Ovary (tissue), 9 donors: Measurements from ENCODE around the gene DNAJB1. TPM values are rescaled to one million over a fixed set of nuclear protein-coding genes. Genes with fewer than 3 reads are reported as not detected.

Source experiments
- DNase-seq, 5 donors: peaks; one replicate each; pipeline ENCODE4 v3.0.0-alpha.2; 2019 to 2020
- H3K27ac ChIP-seq, 2 donors: fragments of 200-600 bp; one replicate each; pipeline versions ENCODE4 v1.5.1 to v1.8.0; 2019 to 2022
- H3K27me3 ChIP-seq: fragments of 200-600 bp; one replicate; pipeline ENCODE4 v1.8.0; 2022
- H3K36me3 ChIP-seq: fragments of 200-600 bp; sonication (generic); one replicate; pipeline ENCODE4 v1.5.1; 2019
- H3K4me1 ChIP-seq: one replicate; pipeline ENCODE4 v1.8.1; 2013; ENCODE audit warnings: mild to moderate bottlenecking, moderate library complexity; ENCODE audit not compliant: insufficient read depth
- H3K4me3 ChIP-seq: fragments of 200-600 bp; sonication (generic); one replicate; pipeline ENCODE4 v1.5.1; 2017
- H3K9me3 ChIP-seq, 2 donors: fragments of 200-600 bp in 1 of 2; sonication (generic) in 1 of 2; one replicate each; pipeline versions ENCODE4 v1.5.1 to v1.8.1; 2013 to 2019; ENCODE audit warnings: mild to moderate bottlenecking in 1 of 2, moderate library complexity in 1 of 2
- EP300 ChIP-seq: sonication (generic); formaldehyde crosslinking; IDR thresholded peaks from one replicate; pipeline ENCODE4 v1.6.1; 2017; ENCODE audit warnings: antibody characterized with exemption
- POLR2A ChIP-seq: fragments of 450-650 bp; IDR thresholded peaks from one replicate; pipeline ENCODE4 v1.6.1; 2017; ENCODE audit warnings: antibody characterized with exemption, mild to moderate bottlenecking, moderate library complexity
- WGBS, 3 donors: extraction: QIAGEN DNeasy Blood & Tissue Kit in 1 of 3; methylation state at CpG; one replicate each; pipeline versions ENCODE4 v1.1.5 to v1.1.7; 2013 to 2017; 5-methylcytosine and 5-hydroxymethylcytosine counted together
- intact Hi-C, 4 donors: fragments of 100-400 bp; cut with DNase I; formaldehyde crosslinking; loops; one replicate each; pipeline versions ENCODE4 v1.11.0 to v1.15.1; 2022 to 2023
- polyA plus RNA-seq, 2 donors: library from polyadenylated mRNA; stranded (reverse); fragments of 200-250 nt in 1 of 2; fragments of 350-450 nt in 1 of 2; fragmentation: Illumina TruSeq in 1 of 2; extraction: RNeasy Lipid Tissue Mini Kit (QIAGEN cat#74804) in 1 of 2; gene quantifications; one replicate each; pipeline ENCODE4 v1.2.3, GENCODE V29; 2013 to 2014
- total RNA-seq, 7 donors: library from RNA; depleted of rRNA in 2 of 7; stranded (reverse); fragments of >200 nt in 2 of 7; fragmentation: NEBNext Ultra II Directional in 3 of 7; extraction: Animal tissue kit (Norgen Biotek cat#: 25700) in 3 of 7; gene quantifications; one replicate each; pipeline versions ENCODE4 v1.1.0 to v1.2.4, GENCODE V29; 2016 to 2023
- TF ChIP-seq, protein P1 (sequence below), 3 donors: fragments of 450-650 bp in 2 of 3; fragments of 200-600 bp in 1 of 3; IDR thresholded peaks; one replicate each; pipeline versions ENCODE4 v1.5.1 to v1.8.0; 2016 to 2022; ENCODE audit warnings: antibody characterized with exemption in 3 of 3, mild to moderate bottlenecking in 1 of 3
- donor health status: DM: no; HTN: no; CAD: no; lungs with moderate emphysema.
- donor health status: DM: no; HTN: no; CAD: no.
- donor health status: Bipolar disorder and iron deficiency.
- donor health status: DM: yes; HTN: yes; CAD: no.
- donor health status: DM: no; HTN: no; CAD: no.
- donor health status: DM: yes; HTN: yes; CAD: no.

The DNAJB1 gene
- total and polyA plus RNA-seq, 9 donors = 52.4 to 151 (median 75.1) TPM

DNA sequence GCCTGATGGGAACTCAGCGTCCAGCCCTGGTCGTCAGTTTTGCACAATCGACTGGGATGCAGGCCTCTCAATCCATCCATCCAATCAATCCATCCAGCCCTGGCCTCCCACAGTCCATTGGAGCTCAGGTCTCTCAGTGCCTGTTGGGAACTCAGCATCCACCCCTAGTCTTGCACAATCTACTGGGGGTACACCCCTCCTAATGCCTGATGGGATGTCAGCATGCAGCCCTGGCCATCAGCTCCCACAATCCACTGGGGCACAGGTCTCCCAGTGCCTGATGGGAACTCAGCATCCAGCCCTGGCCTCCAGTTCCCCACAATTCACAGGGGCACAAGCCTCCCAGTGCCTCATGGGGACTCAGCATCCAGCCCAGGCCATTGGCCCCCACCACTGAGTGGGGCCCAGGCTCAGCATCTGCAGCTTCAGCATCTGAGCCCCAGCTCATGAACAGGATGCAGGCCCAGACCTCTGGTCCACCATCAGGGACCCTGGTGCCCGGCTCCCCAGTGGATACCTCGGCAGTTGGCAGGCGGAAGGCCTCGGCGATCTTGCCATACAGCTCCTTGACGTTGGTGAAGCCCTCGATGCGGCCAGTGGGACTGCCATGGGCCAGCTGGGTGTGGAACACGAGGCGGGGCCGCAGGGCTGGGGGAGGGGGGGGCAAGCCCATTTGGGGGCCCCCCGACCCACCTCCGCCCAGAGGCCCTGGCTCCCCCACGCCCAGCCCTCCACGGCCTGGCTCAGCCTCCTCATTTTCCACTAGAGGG is 35.8 kb downstream of the DNAJB1 start:
- intact Hi-C loops = loop anchor here in 1 of 4 donors (10.0 kb wide), 1 partner anchor 338 kb away; no protein-coding TSS in a partner anchor
- Histone ChIP-seq H3K4me3 (no peak overlapping the region), H3K27ac (no peak overlapping the region), H3K4me1 (no peaks in the 10 kb centered on the region), H3K36me3 (no peaks in the 10 kb centered on the region), H3K9me3 (no peaks in the 10 kb centered on the region), H3K27me3 (no peaks in the 10 kb centered on the region)
- DNase-seq = no peak
- WGBS, 3 donors = 89 to 92% (median 90%) methylated on average over 8 to 18 of the region's 18 CpGs
- TF ChIP-seq EP300 = no peak

DNA sequence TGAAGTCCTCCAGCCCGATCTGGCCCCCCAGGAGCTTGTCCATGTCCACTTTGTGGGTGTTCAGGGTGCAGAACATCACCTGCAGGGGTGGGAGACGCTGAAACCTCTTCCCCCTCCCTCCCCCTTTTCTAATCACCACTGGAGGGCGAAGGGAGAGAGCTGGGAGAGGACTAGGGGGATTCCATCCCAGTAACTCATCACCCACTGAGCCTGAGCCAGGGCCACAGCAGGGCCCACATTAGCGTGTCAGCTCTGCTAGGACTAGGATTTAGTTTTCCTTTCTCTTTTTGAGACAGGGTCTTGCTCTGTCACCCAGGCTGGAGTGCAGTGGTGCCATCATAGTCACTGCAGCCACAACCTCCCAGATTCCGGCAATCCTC is 37.5 kb downstream of the DNAJB1 start:
- no peaks in the 10 kb centered on the region for H3K27me3 ChIP-seq
- H3K36me3 ChIP-seq = no peaks in the 10 kb centered on the region
- intact Hi-C loops = loop anchor here in 1 of 4 donors (10.0 kb wide), 1 partner anchor 336 kb away; no protein-coding TSS in a partner anchor
- no peaks in the 10 kb centered on the region for H3K9me3 ChIP-seq
- no peak for DNase-seq
- WGBS, 3 donors = 77 to 91% (median 86%) methylated on average over 5 of the region's 5 CpGs
- H3K27ac ChIP-seq = no peak overlapping the region
- no peaks in the 10 kb centered on the region for H3K4me1 ChIP-seq
- H3K4me3 ChIP-seq = no peak overlapping the region
- TF ChIP-seq, protein P1, sequence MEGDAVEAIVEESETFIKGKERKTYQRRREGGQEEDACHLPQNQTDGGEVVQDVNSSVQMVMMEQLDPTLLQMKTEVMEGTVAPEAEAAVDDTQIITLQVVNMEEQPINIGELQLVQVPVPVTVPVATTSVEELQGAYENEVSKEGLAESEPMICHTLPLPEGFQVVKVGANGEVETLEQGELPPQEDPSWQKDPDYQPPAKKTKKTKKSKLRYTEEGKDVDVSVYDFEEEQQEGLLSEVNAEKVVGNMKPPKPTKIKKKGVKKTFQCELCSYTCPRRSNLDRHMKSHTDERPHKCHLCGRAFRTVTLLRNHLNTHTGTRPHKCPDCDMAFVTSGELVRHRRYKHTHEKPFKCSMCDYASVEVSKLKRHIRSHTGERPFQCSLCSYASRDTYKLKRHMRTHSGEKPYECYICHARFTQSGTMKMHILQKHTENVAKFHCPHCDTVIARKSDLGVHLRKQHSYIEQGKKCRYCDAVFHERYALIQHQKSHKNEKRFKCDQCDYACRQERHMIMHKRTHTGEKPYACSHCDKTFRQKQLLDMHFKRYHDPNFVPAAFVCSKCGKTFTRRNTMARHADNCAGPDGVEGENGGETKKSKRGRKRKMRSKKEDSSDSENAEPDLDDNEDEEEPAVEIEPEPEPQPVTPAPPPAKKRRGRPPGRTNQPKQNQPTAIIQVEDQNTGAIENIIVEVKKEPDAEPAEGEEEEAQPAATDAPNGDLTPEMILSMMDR (IDR thresholded peaks at IDR 0.05) = no peak
- TF ChIP-seq EP300 (no peak), POLR2A (no peak)

DNA sequence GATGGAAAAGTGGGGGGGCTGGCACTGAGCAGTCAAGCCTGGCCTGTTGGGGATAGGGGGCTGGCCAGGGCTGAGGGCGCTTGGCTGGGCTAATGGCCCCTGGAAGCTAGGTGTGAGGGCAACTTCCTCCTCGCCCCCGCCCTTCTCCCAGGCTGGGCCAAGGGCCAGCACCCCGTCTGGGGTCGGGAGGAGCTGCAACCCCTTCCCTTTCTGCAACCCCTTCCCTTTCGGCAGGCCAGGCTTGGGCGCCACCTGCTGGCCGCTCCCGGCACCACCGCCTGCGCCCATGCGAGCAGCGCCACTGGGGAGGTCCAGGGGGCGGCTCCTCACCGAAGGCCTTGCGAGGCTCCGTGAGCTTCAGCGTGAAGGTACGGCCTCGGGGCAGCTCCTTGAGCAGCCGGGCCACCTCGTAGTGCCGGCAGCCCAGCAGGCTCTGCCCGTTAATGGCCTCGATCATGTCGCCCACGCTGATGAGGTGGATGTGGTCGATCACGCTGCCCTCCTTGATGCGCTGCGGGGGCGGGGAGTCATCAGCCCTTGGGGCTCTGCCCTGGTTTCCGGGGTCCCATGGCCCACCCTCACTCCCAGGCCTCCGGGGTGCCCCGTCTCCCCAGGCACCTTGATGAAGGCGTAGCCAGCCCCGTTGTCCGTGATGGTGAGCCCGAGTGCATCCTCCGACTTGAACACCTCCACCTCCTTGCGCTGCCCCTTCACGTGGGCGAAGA is 38.1 kb downstream of the DNAJB1 start:
- Histone ChIP-seq H3K36me3 (no peaks in the 10 kb centered on the region), H3K27me3 (no peaks in the 10 kb centered on the region), H3K9me3 (no peaks in the 10 kb centered on the region), H3K4me3 (no peak overlapping the region), H3K27ac (no peak overlapping the region), H3K4me1 (no peaks in the 10 kb centered on the region)
- TF ChIP-seq EP300 (no peak), POLR2A (no peak)
- TF ChIP-seq, protein P1 (IDR thresholded peaks at IDR 0.05) = peak in 2 of 3 donors; percentile 38
- no peak for DNase-seq
- 64 to 75% (median 72%) methylated on average over 16 to 43 of the region's 43 CpGs for WGBS, 3 donors
- intact Hi-C loops = loop anchor here in 2 of 4 donors (10.0 kb wide), 1 partner anchor 335 kb away; no protein-coding TSS in a partner anchor

DNA sequence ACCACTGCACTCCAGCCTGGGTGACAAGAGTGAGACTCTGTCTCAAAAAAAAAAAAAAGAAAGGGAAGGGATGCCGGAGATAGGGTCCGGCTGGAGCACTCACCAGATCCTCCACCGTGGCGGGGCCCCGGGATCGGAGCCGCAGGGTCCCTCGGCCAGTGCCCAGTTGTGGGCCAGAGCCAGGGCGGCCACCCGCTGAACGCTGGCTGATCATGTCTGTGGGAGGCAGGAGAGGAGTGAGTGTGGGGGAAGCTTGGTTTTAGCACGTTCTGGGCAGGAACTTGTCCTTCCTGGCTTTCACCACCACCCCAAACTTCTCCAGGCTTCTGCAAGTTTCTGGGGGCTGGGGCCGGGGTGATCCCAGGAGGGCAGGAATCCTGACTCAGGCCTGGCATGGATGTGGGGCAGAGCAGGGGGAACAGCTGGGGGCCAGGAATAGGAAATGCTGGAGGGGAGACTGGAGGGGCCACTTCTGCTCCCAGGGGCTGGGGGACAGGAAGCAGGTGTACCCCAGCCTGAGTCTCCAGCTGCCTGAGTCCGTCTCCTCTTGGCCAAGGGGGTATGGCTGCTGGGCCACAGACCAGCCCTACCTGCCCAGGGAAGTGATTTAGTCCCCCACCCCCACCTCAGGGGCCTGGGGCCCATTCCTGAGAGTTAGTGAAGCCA is 38.8 kb downstream of the DNAJB1 start:
- intact Hi-C loops = loop anchor here in 1 of 4 donors (10.0 kb wide), 1 partner anchor 335 kb away; no protein-coding TSS in a partner anchor
- no peak for DNase-seq
- no peak overlapping the region for H3K4me3 ChIP-seq
- H3K36me3 ChIP-seq = no peaks in the 10 kb centered on the region
- 82 to 89% (median 88%) methylated on average over 14 of the region's 14 CpGs for WGBS, 3 donors
- TF ChIP-seq, protein P1 (IDR thresholded peaks at IDR 0.05) = no peak
- TF ChIP-seq POLR2A (no peak), EP300 (no peak)
- H3K4me1 ChIP-seq = no peaks in the 10 kb centered on the region
- H3K9me3 ChIP-seq = no peaks in the 10 kb centered on the region
- no peak overlapping the region for H3K27ac ChIP-seq
- H3K27me3 ChIP-seq = no peaks in the 10 kb centered on the region
